CD4-positive, alpha-beta T cell treated with Interleukin-1 beta for 1 hour (primary cell): ENCODE results near the gene DAPL1.
"Not testable (repeated sequence)": the region's sequence is repeated elsewhere in the genome, so short reads cannot be mapped to it uniquely, and the experiment has no call there.

ENCODE experiments used
- DNase-seq, 2 donors: peaks; one replicate each; pipeline ENCODE4 v3.0.0-alpha.2; 2020 to 2022

Gene DAPL1

DNA sequence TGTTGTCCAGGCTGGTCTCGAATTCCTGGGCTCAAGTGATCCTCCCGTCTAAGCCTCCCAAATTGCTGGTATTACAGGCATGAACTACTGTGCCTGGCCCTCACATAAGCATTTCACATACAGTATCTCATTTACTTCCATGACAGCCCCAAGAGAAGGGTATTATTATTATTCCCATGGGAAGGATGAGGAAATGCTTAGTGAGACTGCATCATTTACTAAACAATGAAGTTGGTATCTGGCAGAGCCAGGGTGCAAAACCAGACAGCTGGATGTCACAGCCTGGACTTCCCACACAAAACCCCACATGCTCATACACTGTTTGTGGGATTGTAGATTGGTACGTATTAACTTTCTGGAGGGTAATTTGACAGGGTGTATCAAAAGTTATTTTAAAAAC, 29.9 kb downstream of the DAPL1 start:
- DNase-seq: no peak

DNA sequence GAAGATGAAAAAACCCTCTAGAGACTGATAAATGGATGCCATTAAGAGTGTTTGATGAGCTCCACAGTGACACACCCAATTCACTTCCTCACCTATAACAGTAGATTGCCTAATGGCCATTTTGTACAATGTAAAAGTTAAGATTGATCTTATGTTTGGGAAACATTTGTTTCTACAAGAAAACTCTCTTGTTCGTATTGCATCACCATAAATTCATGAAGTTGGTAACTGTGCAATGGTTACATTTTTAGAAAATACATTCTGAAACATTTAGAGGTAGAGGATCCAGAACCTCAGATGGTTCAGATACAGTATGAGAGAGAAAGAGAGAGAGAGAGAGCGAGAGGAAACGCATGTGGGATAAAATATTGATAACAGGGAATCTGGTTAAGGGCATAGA, 31.8 kb downstream of the DAPL1 start:
- no peak for DNase-seq

DNA sequence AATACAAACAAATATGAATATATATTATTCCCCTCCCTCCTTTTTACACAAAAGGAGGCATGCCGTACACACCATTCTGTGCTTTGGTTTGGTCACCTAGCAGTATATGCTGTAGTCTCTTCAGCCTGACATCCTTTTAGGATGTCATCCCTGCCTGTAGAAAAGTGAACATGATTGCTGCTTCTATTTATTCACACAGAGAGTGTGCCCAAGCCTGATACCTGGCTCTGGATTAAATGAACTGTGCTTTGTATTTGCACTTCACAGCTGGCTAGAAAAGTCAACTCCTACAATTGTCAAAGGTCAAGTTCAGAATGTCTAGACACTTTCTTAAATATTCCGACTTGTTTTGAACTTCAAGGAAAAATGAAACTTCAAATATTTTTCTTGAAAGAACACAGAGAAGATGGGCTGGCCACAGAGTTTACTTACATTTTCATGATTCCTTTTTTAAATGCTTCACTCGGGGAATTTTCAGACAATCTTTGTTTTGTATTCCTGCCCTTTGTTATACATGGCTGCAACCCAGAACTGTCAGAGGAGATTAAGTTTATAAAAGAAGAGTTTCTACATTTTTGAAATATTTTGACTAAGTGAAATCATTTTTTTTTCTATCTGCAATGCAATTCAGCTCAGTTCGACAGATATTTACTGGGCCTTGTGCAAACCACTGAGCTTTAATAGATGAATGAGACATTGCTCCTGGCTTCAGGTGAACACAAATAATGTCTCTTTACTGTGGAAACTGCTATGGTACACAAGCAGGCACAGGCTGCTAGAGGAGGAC, 33.5 kb downstream of the DAPL1 start:
- no peak for DNase-seq

DNA sequence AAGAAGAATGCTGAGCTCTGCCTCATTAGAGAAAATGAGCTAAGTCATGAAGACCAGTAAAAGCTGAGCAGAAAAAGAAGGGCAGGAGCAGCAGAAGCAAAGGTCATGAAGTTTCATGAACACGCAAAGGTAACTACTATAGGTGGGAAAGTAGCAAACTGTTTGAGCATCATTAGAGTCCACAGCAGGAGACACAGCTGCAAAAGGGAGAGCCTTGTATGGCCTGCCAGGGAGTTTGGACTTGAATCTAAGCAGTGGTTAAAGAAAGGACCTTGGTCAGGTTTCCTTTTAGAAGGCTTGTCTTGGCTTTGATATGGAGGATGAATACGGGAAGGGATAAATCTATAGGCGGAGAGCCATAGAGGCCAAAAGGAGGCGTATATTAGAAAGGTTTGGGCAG, 34.0 kb downstream of the DAPL1 start:
- no peak for DNase-seq

DNA sequence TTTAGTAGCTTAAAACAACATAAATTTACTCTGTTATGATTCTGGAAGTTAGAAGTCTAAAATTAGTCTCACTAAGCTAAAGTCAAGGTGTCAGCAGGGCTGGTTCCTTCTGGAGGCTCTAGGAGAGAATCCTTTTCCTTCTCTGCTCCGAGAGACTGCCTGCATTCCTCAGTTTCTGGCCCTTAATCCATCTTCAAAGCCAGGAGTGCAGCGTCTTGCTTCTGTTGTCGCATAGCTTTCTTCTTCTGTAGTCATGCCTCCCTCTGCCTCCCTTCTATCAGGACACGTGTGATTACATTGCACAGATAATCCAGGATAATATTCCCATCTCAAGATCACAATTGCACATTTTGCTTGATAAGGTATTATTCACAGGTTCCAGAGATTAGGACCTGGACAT, 35.1 kb downstream of the DAPL1 start:
- DNase-seq: no peak

DNA sequence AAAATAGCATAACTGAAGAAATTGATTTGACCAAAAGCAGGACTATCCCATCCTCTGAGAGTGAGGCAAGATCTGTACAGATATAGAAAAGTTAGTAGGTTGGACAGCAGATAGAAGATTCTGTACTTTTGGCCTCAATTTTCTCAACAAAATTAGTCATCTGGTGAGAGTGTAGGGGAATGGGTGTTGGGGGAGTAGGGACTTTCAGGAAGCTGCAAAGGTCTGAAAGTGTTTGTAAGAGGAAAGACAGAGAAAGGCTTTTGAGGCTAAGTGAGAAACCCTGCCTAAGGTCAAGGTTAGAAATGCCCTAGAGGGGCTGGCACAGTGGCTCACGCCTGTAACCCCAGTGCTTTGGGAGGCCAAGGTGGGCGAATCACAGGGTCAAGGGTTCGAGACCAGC, 40.3 kb downstream of the DAPL1 start:
- DNase-seq: no peak

DNA sequence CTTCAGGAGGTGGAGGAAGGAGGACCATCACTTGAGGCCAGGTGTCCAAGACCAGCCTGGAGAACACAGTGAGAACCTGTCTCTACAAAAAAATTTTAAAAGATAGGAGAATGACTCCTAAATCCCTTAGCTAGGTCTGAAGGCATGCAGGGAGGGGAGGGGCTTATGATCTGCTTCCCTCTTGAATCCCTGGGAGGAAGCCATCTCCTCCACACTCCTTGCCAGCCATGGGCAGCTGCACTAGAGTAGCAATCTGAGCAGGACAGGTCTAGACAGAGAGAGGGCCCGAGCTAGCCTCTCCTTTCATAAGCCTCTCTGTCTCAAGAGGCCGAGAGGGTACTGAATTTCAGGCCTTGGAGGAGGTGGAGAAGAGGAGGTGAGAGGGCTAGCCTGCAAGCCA, 42.5 kb downstream of the DAPL1 start:
- no peak for DNase-seq

DNA sequence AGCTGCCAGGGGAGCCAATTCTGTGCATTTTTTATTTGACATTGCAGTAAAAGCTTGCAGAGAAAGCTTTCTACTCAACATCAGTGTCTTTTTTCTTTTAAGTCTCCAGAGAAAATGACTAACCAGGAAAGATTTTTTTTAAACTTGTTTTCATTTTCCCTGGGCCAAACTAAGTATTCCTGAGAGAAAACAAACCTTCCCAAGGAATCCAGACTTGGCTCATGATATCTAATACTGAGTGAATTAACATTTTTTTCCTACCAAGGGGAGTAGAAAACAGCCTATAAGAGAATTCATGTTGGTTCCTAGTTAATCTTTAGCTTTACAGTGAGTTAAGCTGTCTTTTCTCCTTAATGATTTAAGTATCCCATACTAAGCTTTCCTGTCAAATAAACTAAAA, 46.7 kb downstream of the DAPL1 start:
- DNase-seq: no peak

DNA sequence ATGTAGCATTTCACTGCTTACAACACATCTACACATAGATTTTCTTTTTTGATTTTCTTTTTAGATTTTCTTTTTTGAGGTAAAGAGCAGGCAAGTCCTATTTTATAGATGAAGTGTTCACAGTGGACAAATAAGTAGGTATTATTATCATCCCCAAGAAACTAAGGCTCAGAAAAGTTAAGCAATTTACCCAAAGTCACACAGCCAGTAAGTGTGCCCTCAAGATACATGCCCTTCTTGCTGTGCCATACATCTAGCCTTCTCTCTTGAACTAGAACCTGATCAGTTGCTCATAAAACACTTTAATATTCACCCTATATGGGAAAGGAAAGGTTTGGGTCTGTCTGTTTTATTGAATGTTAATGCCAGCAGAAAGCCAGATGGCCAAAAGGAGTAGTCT, 50.3 kb downstream of the DAPL1 start:
- DNase-seq: no peak

DNA sequence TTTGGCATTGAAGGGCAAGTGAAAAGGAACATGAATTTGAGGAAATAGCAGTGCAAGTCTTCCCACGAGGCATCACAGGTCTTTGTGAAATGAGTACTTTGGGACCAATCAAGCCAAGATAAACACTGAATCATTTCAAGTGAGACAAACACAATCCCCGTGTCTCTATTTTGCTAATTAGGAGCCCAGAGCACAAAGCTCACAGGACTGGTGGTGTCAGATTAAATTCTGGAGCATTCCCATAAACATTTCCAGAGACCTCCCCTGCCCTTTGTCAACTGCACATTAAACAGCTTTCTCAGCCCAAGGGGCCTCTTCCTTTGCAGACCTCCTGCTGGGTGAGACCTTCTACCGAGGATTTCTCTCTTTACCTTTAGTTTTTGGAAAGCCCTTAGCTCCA, 50.7 kb downstream of the DAPL1 start:
- DNase-seq: no peak

DNA sequence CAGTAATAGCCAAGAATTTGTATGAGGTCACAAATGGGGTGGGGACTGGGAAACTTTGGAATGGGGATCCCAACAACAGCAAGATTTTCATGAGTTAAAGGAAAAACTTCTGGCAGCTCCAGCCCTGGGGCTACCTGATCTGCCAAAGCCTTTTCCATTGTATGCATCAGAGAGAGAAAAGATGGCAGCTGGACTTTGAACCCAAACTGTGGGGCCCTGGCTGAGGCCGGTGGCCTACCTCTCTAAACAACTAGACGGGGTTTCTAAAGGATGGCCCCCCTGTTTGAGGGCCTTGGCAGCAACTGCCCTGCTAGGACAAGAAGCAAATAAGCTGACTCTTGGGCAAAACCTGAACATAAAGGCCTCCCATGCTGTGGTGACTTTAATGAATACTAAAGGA, 52.4 kb downstream of the DAPL1 start:
- not testable (repeated sequence) for DNase-seq

DNA sequence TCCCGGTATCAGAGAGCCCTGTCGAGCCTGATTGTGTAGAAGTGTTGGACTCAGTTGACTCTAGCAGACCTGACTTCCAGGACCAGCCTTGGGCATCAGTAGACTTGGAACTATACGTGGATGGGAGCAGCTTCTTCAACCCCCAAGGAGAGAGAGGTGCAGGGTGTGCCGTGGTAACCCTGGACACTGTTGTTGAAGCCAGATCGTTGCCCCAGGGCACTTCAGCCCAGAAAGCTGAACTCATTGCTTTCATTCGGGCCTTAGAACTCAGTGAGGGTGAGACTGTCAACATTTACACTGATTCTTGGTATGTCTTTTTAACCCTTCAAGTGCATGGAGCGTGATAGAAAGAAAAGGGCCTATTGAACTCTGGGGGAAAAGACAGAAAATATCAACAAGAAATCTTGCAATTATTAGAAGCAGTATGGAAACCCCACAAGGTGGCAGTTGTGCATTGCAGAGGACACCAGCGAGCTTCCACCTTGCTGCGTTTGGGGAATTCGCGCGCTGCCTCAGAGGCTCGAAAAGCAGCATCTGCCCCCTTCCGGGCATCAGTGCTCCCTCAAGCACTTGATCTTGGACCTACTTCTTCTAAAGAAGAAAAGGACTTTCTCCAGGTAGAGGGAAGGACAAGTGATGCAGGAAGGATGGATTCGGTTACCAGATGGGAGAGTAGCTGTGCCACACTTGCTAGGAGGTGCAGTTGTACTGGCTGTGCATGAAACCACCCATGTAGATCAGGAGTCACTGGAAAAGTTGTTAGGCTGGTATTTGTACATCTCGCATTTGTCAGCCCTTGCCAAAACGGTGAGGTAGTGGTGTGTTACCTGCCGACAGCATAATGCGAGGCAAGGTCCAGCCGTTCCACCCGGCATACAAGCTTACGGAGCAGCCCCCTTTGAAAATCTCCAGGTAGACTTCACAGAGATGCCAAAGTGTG, 53.2 kb downstream of the DAPL1 start:
- DNase-seq: not testable (repeated sequence)

DNA sequence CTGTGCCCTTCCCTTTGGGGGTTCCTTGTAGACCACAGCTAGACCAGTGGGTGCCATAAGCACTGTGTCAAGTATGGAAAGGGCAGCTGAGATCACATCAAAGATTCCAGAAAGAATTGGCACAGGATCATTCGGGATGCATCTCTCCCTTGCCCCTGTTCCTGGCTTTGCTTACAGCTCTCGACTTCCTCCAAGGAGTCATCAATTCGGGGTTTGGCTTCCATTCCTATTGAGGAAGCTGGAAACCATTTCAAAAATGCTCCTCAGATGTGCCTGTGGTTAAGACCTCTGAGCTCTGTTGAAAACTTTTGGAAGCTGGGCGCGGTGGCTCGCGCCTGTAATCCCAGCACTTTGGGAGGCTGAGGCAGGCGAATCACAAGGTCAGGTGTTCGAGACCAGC, 65.1 kb downstream of the DAPL1 start:
- DNase-seq: not testable (repeated sequence)

DNA sequence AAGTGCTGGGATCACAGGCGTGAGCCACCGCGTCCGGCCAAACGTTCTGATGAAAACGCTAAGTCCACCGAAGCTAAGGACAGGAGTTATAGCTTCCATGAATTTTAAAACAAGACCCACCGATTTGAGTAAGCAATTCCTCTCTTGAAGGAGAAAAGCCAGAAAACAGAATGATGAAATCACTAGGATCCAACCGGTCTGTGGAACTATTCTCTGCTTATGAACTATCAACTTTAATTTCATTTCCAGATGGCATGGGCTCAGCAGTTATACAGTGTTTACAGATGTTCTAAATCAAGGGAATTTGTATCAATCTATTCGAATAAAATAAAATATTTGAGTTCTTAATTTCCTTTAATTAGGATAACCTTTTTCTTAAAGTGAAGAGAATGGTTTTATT, 66.5 kb downstream of the DAPL1 start:
- DNase-seq: not testable (repeated sequence)

DNA sequence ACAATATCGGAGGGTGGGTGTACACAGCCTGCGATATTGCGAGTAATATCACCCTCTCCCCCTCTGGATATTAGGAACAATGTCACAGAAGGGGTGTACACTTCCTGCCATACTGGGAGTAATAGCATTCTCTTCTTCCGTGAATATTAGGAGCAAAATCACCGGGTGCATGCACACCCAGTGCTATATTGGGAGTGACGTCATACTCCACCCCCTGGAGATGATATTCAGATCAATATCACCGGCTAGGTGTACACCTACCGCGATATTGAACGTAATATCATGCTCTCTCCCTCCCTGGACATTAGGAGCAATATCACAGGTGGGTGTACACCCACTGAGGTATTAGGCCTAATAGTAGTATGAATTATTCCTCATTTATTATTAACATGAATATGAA, 70.4 kb downstream of the DAPL1 start:
- DNase-seq: not testable (repeated sequence)
